GM12864 (cell line): ENCODE measurements around the gene TMBIM6.

Source experiments
- DNase-seq: peaks from one replicate; pipeline ENCODE4 v3.0.0-alpha.2; 2011; ENCODE audit warnings: low read depth
- H3K4me3 ChIP-seq: 2 replicates; pipeline ENCODE4 v1.5.1; 2011; ENCODE audit warnings: mild to moderate bottlenecking, low read depth, low read length, control low read depth
- TF ChIP-seq, protein P1 (sequence below): IDR thresholded peaks from 2 replicates; pipeline ENCODE4 v1.5.1; 2011; ENCODE audit warnings: low read depth, mild to moderate bottlenecking, moderate library complexity, low read length, control low read depth, inconsistent platforms; ENCODE audit errors: missing control alignments

TMBIM6 gene

DNA sequence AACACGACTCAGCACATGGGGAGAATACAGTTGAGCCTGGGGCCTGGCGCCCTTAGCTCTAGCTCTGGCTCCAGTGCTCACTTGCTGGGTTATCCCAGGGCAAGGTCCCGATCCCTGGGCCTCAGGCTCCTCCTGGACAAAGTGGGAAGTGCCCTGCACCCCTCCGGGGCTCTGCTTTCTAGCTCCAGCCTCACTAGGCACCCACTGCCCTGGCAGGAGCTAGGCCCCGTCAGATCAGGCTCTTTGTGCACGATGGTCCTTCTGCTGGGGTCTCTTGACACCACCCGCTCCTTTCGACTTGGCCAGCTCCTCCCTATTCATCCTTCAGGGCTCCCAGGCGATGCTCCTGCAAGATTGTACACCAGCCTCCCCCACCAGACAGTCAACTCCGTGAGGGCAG is 63.5 kb downstream of the TMBIM6 start:
- no peak overlapping the region for H3K4me3 ChIP-seq
- DNase-seq: no peak
- TF ChIP-seq, protein P1, sequence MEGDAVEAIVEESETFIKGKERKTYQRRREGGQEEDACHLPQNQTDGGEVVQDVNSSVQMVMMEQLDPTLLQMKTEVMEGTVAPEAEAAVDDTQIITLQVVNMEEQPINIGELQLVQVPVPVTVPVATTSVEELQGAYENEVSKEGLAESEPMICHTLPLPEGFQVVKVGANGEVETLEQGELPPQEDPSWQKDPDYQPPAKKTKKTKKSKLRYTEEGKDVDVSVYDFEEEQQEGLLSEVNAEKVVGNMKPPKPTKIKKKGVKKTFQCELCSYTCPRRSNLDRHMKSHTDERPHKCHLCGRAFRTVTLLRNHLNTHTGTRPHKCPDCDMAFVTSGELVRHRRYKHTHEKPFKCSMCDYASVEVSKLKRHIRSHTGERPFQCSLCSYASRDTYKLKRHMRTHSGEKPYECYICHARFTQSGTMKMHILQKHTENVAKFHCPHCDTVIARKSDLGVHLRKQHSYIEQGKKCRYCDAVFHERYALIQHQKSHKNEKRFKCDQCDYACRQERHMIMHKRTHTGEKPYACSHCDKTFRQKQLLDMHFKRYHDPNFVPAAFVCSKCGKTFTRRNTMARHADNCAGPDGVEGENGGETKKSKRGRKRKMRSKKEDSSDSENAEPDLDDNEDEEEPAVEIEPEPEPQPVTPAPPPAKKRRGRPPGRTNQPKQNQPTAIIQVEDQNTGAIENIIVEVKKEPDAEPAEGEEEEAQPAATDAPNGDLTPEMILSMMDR: no peak

DNA sequence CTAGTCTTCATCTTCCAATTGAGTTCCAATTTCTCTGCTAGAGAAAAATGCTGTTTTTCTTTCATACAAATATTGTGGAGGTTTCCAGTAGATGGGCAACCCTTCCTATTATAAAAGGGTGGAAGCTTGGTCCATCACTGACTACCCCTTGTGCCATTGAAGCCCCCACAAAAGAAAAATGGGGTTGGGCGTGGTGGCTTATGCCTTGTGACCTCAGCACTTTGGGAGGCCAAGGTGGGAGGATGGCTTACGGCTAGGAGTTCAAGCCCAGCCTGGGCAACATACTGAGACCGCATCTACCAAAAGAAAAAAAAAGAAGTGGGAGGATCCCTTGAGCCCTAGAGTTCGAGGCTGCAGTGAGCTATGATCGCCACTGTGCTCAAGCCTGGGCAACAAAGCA is 64.1 kb downstream of the TMBIM6 start:
- H3K4me3 ChIP-seq: no peak overlapping the region
- TF ChIP-seq, protein P1: no peak
- no peak for DNase-seq

- no peak overlapping the region for H3K4me3 ChIP-seq
- TF ChIP-seq, protein P1: no peak
- DNase-seq: no peak
Observed at GRCh38 chr12:49806321-49806813, 65.0 kb downstream of the TMBIM6 start.

DNA sequence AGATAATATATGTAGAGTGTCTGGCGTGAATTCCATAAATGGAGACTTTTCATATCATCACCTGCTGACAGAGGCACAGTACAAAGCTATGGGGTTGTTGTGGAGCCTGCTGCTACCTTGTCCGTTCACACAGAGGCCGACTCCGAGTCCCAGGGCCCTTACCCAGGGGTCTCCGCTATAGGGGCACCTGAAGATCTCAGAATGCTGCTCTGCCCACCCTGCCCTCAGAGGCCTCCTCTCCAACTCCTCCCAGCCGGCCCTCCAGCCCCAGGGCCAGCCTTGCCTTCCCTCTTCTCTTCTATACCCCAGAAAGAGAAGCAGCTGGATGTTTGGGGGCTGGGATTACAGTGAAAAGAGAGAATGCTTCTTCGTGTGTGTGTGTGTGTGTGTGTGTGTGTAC is 65.5 kb downstream of the TMBIM6 start:
- no peak for DNase-seq
- no peak overlapping the region for H3K4me3 ChIP-seq
- TF ChIP-seq, protein P1: no peak

- no peak for DNase-seq
- TF ChIP-seq, protein P1: no peak
- no peak overlapping the region for H3K4me3 ChIP-seq
Observed at GRCh38 chr12:49807991-49808580, 66.7 kb downstream of the TMBIM6 start.

- TF ChIP-seq, protein P1: no peak
- H3K4me3 ChIP-seq: no peak overlapping the region
- DNase-seq: no peak
Observed at GRCh38 chr12:49808686-49809380, 67.5 kb downstream of the TMBIM6 start.

DNA sequence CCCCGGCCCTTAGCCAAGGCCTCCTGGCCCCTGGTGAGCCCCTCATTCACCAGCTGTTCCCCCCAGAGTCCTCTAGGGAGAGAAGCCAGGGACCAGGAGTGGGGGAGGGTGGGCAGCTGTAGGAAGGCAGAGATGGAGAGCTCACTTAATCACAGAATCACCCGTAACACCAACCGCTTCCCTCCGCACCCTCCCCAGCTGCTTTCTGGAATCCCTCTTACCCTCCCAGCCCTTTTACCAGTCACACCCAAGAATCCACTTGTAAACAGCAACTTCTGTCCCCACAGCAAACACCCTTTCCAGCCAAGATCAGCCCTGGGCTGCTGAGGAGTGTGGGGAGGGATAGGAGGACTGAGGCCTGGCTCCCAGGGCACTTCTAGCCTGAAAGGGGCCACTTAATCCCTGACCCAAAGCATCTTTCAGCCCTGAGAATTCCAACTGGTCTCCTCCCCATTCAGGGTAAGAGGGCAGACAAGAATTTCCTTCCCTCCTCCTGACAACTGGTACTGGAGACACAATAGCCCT is 68.1 kb downstream of the TMBIM6 start:
- DNase-seq: no peak
- TF ChIP-seq, protein P1: no peak

More for the DNA sequence above, 68.1 kb downstream of the TMBIM6 start:
- H3K4me3 ChIP-seq: no peak overlapping the region
